Gastrocnemius medialis (tissue), 4 donors: ENCODE data around the gene NECTIN1. TPM values are rescaled to one million over a fixed set of nuclear protein-coding genes. Genes with fewer than 3 reads are reported as not detected.

ENCODE experiments used
- ATAC-seq, 2 donors: fragments of 150-250 bp; one replicate each; pipeline ENCODE4 v1.9.1; 2016
- DNase-seq, 2 donors: peaks; one replicate each; pipeline ENCODE4 v3.0.0-alpha.2; 2019
- H3K27ac ChIP-seq, 4 donors: fragments of 200-600 bp; sonication (generic); 1 replicate in 1 of 4; 2 replicates in 3 of 4; pipeline ENCODE4 v1.5.1; 2016 to 2018; ENCODE audit warnings: mild to moderate bottlenecking in 2 of 4, moderate library complexity in 1 of 4
- H3K27me3 ChIP-seq, 3 donors: fragments of 200-600 bp; sonication (generic) in 2 of 3; 1 replicate in 1 of 3; 2 replicates in 2 of 3; pipeline versions ENCODE4 v1.5.1 to v1.6.0; 2016 to 2019; ENCODE audit warnings: mild to moderate bottlenecking in 1 of 3, moderate library complexity in 1 of 3
- H3K36me3 ChIP-seq, 2 donors: fragments of 200-600 bp; sonication (generic) in 1 of 2; one replicate each; pipeline ENCODE4 v1.5.1; 2017 to 2018
- H3K4me1 ChIP-seq, 2 donors: fragments of 200-600 bp; sonication (generic) in 1 of 2; one replicate each; pipeline ENCODE4 v1.5.1; 2016 to 2017; ENCODE audit warnings: mild to moderate bottlenecking in 2 of 2
- H3K4me3 ChIP-seq, 4 donors: fragments of 200-600 bp; sonication (generic) in 3 of 4; 1 replicate in 1 of 4; 2 replicates in 3 of 4; pipeline ENCODE4 v1.5.1; 2016 to 2019; ENCODE audit warnings: mild to moderate bottlenecking in 2 of 4
- H3K9me3 ChIP-seq, 3 donors: fragments of 200-600 bp; sonication (generic) in 2 of 3; 1 replicate in 1 of 3; 2 replicates in 2 of 3; pipeline ENCODE4 v1.5.1; 2016 to 2019
- CTCF ChIP-seq, 5 experiments: fragments of 450-650 bp in 3 of 5; fragments of 200-600 bp in 2 of 5; sonication (generic) in 2 of 5; IDR thresholded peaks in 4 of 5; conservative IDR thresholded peaks in 1 of 5; 1 replicate in 4 of 5; 2 replicates in 1 of 5; pipeline ENCODE4 v1.5.1; 2016 to 2019; ENCODE audit warnings: antibody characterized with exemption in 5 of 5, mild to moderate bottlenecking in 3 of 5, moderate library complexity in 3 of 5
- POLR2A ChIP-seq, 2 donors: fragments of 450-650 bp; IDR thresholded peaks; one replicate each; pipeline ENCODE4 v1.6.1; 2017; ENCODE audit warnings: antibody characterized with exemption in 2 of 2, mild to moderate bottlenecking in 2 of 2, moderate library complexity in 2 of 2
- in situ Hi-C, 4 donors: fragments of 200-750 bp; cut with MboI; loops; one replicate each; pipeline versions ENCODE4 v1.15.0 to v1.8.0; 2017; ENCODE audit warnings: low sequenced_read_pairs in 4 of 4
- intact Hi-C: fragments of 100-400 bp; cut with DNase I; formaldehyde crosslinking; loops from one replicate; pipeline ENCODE4 v1.15.1; 2023; ENCODE audit warnings: low total_unique reads
- total RNA-seq, 4 donors: library from RNA; depleted of rRNA; stranded (reverse); fragments of >200 nt; gene quantifications; one replicate each; pipeline versions ENCODE4 v1.1.0 to v1.2.3, GENCODE V29; 2016

NECTIN1 gene
- total RNA-seq, 4 donors from 2014 or later = 0.66 to 2.2 (median 0.92) TPM

- Histone ChIP-seq H3K27ac (no peak overlapping the region), H3K4me1 (no peaks in the 10 kb centered on the region), H3K36me3 (no peaks in the 10 kb centered on the region), H3K9me3 (no peaks in the 10 kb centered on the region), H3K27me3 (no peaks in the 10 kb centered on the region), H3K4me3 (no peak overlapping the region)
- ATAC-seq = no peak
- in situ Hi-C loops = no loop called here
- TF ChIP-seq POLR2A (IDR thresholded peaks at IDR 0.05) = no peak
- no peak for TF ChIP-seq CTCF (IDR thresholded peaks at IDR 0.05 in 4 of 5, conservative IDR thresholded peaks at IDR 0.05 in 1 of 5)
- intact Hi-C loops = no loop called here
- DNase-seq = no peak
Measured at GRCh38 chr11:119776651-119777050, 47.7 kb upstream of the NECTIN1 start.

DNA sequence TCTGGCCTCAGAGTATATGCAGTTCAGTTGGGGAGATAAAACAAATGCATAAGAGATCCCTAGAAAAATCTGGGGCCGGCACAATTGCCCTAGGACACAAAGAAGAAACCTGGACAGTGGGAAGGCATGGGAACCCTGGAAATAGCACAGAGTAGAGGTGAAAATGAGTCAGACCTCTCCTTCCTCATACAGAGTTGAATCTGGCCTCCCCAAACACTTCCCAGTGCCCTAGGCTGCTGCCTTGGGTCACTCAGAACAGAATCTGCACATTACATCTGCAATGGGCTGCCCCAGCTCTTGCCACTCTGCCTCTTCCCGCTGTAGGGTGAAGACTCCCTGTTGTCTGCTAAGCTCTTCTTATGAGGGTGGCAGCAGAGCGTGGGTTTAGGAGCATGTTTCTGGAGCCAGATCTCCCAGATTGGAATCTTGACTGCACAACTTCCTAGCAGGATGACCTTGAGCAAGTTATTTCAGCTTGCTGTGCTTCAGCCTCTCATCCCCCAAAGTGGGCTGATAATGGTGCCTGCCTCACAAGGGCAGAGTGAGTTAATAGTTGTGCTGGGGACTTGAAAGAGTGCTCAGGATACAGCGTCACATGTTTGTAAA, 47.1 kb upstream of the NECTIN1 start:
- DNase-seq (no peak), ATAC-seq (no peak)
- in situ Hi-C loops (no loop called here), intact Hi-C loops (no loop called here)
- Histone ChIP-seq H3K9me3 (no peaks in the 10 kb centered on the region), H3K27me3 (no peaks in the 10 kb centered on the region), H3K4me1 (no peaks in the 10 kb centered on the region), H3K4me3 (no peak overlapping the region), H3K36me3 (no peaks in the 10 kb centered on the region), H3K27ac (no peak overlapping the region)
- TF ChIP-seq POLR2A (IDR thresholded peaks at IDR 0.05) (no peak), CTCF (IDR thresholded peaks at IDR 0.05 in 4 of 5, conservative IDR thresholded peaks at IDR 0.05 in 1 of 5) (no peak)

GRCh38 chr11:119774172-119774763, 45.3 kb upstream of the NECTIN1 start:
- DNase-seq = no peak

DNA sequence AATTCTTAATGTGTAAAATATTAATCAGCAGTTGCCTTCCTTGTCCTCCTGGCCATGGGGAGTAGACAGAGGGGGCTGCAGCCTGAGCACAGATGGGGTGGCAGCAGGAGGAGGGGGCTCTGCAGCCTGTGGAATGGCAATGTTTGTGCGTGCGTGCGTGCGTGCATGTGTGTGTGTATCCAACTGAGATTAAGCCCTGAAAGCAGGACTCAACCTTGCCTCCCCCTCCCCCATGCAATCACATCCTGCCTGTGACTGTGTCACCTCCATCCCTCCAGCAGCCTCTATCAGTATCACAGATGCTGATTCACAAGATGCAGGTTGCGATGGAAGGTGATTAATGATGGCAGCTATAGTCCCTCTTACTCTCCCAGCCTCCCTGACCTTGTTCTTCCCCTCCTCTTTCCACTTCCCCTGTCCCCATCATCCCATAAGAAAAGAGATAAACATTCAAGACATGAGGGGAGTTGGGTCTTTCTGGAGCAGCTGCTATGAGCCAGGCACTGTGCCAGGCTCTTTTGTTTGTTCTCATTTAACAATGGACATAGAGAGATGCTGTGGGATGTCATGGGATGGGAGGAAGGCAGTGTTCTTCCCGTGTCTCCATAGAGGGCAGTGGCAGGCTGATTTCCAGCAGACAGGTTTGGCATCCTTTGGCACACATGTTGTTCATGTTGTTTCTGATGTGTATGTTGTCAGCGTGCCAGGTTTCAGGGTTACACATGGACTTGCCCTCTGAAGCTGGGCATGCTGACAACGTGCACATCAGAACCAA, 43.8 kb upstream of the NECTIN1 start:
- Histone ChIP-seq H3K36me3 (no peaks in the 10 kb centered on the region), H3K4me3 (no peak overlapping the region), H3K4me1 (no peaks in the 10 kb centered on the region), H3K9me3 (no peaks in the 10 kb centered on the region), H3K27ac (no peak overlapping the region), H3K27me3 (no peaks in the 10 kb centered on the region)
- no peak for TF ChIP-seq POLR2A (IDR thresholded peaks at IDR 0.05)
- TF ChIP-seq CTCF (IDR thresholded peaks at IDR 0.05 in 4 of 5, conservative IDR thresholded peaks at IDR 0.05 in 1 of 5) = no peak
- ATAC-seq (no peak), DNase-seq (no peak)
- intact Hi-C loops = no loop called here
- in situ Hi-C loops = no loop called here

More at GRCh38 chr11:119774172-119774763, 45.3 kb upstream of the NECTIN1 start:
- Histone ChIP-seq H3K4me1 (no peaks in the 10 kb centered on the region), H3K9me3 (no peaks in the 10 kb centered on the region), H3K36me3 (no peaks in the 10 kb centered on the region), H3K4me3 (no peak overlapping the region), H3K27me3 (no peaks in the 10 kb centered on the region), H3K27ac (no peak overlapping the region)
- intact Hi-C loops = no loop called here
- TF ChIP-seq POLR2A (IDR thresholded peaks at IDR 0.05) (no peak), CTCF (IDR thresholded peaks at IDR 0.05 in 4 of 5, conservative IDR thresholded peaks at IDR 0.05 in 1 of 5) (no peak)
- in situ Hi-C loops = no loop called here
- ATAC-seq = no peak
